HG02973 (cell line): ENCODE data around the gene TRIM61.

Source experiments
- ATAC-seq: cut with Tn5 transposase; IDR thresholded peaks from one replicate; pipeline ENCODE4 v1.9.1; 2021; ENCODE audit warnings: moderate library complexity; ENCODE audit not compliant: unreplicated experiment

TRIM61 gene

GRCh38 chr4:164918956-164919355 lies 58.5 kb downstream of the TRIM61 start:
- no peak for ATAC-seq
